GM19467 (cell line): Measurements from ENCODE around the gene EML1.

Experiments
- ATAC-seq: cut with Tn5 transposase; IDR thresholded peaks from one replicate; pipeline ENCODE4 v1.9.1; 2021; ENCODE audit warnings: mild to moderate bottlenecking, moderate library complexity; ENCODE audit not compliant: unreplicated experiment

Gene EML1, protein sequence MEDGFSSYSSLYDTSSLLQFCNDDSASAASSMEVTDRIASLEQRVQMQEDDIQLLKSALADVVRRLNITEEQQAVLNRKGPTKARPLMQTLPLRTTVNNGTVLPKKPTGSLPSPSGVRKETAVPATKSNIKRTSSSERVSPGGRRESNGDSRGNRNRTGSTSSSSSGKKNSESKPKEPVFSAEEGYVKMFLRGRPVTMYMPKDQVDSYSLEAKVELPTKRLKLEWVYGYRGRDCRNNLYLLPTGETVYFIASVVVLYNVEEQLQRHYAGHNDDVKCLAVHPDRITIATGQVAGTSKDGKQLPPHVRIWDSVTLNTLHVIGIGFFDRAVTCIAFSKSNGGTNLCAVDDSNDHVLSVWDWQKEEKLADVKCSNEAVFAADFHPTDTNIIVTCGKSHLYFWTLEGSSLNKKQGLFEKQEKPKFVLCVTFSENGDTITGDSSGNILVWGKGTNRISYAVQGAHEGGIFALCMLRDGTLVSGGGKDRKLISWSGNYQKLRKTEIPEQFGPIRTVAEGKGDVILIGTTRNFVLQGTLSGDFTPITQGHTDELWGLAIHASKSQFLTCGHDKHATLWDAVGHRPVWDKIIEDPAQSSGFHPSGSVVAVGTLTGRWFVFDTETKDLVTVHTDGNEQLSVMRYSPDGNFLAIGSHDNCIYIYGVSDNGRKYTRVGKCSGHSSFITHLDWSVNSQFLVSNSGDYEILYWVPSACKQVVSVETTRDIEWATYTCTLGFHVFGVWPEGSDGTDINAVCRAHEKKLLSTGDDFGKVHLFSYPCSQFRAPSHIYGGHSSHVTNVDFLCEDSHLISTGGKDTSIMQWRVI

DNA sequence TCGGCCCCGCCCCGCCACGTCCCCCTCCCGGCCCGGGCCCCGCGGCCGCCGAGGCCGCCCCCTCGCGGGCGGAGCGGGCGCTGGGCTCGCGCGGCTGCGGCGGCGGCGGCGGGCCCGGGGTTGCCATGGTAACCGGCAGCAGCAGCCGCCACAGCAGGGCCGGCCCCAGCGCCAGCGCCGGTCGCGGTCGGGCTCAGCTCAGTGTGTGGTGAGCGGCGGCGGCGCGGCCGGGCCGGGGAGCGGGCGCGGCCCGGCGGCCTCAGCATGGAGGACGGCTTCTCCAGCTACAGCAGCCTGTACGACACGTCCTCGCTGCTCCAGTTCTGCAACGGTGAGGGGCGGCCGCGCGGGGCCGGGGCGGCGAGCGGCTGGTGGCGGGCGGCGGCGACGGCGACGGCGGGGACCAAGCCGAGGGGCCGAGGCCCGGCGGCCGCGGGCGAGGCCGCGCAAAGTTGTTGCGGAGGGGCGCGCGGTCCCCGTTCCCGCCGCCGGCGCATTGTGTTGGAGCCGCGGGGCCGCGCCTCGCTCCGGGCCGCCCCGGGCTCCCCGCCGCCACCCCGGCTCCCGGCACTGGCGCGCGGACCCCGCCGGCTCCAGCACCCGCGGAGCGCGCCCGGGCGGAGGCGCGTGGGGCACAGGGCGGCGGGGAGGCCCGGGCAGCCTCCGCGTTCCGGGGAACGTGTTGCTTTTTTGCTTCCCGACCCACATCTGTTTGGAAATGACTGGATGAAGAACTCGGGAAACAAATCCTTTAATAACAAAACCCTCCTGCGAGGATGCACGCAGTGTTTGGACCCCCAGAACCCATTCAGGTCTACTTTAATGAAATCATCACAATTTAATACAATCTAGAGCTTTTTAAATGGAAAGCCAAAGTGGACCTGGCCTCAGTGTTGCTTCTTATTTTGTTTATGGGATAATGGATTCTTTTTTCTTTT, at the start of gene EML1:
TSS of gene EML1 (plus strand) at position 201 of the 938 bp plus-strand sequence. CDS start at position 265, 64 bp downstream.
- ATAC-seq = peak; percentile 96

DNA sequence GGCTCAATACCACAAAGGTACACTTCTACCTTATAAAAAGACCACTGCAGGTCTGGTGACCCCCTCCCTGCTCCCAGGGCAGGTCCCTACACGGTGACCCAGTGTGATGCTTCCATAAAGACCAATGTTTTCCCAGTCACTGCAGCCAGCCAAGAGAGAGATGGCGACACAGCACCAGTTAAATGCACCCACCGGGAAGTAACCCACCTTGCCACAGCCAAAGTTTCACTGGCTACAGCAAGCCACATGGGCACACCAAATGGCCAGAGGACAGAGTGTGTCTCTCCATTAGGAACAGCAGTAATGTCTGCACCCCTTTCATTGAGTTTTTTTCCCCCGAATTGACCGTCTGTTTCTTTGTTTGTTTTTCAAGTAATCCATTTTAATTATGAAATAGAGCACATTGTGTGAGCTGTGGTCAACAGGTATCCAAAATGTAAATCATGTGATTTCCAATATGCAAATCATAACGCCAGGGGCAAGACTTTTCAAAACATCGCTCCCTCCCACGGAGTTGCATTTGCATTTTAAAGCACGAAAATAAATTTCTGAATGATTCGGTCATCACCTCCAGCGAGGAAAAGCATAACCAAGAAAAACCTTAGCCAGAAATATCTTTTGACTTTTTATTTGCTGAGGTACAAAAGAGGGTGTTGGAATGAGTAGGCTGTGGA, 48.9 kb upstream of the EML1 start:
- no peak for ATAC-seq

DNA sequence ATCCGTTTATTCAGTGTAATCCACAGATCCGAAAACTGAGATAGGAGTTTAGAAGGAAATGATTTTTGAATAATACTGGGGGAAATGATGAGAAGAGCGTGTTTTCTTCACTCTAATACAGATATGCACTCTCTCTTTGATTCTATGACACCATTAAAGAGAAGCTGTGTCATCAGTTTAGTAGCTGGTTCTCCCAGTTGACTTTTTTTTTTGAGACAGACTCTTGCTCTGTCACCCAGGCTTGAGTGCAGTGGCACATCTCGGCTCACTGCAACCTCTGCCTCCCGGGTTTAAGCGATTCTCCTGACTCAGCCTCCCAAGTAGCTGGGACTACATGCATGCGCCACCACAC, 48.4 kb upstream of the EML1 start:
- no peak for ATAC-seq

DNA sequence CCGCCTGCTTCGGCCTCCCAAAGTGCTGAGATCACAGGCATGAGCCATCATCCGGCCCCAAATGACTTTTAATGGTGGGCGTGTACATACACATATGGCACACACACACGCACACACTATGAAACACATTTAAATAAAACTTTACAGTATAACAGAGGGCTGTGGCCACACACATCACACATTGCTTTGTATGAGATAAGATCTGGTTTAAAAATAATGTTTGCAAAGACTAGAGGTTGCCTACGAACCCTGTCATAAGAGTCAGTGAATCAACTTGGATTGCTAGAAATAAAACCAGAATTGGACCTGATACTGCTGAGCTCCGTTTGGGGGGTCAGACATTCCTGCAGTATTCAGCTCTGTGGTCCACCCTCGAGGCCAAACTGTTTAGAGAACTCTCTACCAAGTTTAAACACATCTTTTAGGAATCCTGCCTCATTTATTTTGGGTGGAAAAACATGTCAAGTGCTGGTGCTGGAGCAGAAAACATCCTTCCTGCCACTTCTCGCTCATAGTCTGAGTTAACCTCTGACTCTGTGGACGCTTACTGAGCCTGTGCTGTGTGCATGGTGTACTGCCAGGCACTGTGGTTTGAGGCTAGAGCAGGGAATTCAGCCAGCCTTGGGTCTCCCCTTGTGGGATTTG, 47.8 kb upstream of the EML1 start:
- ATAC-seq = no peak

DNA sequence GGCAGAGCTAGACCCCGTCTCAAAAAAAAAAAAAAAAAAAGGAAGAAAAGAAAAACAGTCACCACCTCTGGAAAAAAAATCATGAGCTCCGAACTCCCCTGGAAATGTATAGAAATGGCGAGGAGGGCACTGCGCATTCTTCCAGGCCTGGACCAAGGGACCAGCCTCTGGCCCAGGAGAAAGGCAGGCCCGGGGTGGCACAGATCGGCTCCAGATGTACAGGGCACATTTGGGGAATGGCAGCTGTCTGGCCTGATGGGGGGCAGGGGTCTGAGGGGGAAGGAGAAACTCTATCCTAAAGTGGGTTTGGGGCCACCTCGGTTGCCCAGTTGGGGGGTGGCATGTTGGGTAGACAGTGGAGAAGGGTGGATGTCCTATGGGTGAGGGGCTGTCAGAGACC, 46.0 kb upstream of the EML1 start:
- ATAC-seq = no peak

DNA sequence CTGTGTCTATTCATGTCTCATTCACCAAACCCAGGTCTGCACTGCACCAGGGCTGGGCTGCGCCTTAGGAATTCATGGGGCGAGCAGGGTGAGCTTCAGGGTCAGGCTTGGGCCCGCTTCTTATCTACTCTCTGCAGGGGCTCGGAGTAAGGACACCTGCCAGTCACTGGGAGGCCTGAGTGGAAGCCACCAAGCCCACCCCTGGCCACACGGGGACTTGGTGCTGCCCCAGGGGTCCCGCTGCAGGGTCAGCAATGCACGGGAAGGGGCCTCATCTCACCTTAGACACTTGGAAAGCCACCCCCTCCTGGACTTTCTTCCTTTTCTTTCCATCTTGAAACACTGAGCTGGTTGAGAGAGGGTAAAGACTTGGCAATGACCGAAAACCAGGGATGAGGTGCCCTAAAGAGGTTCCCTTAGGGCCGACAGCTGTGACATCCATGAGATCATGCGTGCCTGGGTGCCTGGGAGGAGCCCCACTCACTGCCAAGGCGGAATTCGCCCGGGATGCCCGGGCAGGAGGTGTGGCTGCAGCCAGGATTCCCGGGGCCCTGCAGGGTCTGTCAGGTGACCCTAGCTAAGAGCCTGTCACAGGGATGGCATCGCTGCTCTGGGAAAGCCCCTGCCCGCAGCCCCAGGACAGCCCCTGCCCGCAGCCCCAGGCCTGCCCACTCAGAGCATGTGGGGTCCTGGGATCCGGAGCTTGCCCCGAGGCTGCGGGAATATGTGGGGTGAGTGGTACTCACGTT, 45.5 kb upstream of the EML1 start:
- ATAC-seq = no peak

DNA sequence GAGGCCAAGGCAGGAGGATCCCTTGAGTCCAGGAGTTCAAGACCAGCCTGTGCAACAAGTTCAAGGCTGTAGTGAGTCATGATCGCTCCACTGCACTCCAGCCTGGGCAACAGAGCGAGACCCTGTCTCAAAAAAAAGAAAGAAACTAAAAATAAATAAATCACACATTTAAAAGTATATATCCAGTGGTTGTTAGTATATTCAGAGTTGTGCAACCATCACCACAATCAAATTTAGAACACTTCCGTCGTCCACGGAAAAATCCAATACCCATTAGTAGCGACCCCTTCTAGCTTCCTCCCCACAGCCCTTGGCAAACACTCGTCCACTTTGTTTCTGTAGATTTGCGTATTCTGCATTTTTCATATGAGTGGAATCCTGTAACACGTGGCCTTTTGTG, 44.7 kb upstream of the EML1 start:
- ATAC-seq = no peak

DNA sequence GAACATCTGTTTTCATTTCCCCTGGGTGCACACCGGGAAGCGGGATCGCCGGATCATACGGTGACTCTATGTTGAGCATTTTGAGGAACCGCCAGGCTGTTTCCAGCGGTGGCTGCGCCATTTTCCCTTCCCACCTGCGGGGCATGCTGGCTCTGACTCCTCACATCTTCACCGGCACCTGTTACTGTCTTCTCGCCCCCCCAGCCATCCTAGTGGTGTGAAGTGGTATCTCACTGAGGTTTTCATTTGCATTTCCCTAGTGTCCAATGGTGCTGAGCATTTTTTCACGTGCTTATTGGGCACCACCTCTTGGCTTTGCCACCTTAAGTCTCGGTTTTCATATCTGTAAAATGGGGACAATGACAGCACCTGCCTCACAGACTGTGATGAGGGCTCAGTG, 44.1 kb upstream of the EML1 start:
- no peak for ATAC-seq

DNA sequence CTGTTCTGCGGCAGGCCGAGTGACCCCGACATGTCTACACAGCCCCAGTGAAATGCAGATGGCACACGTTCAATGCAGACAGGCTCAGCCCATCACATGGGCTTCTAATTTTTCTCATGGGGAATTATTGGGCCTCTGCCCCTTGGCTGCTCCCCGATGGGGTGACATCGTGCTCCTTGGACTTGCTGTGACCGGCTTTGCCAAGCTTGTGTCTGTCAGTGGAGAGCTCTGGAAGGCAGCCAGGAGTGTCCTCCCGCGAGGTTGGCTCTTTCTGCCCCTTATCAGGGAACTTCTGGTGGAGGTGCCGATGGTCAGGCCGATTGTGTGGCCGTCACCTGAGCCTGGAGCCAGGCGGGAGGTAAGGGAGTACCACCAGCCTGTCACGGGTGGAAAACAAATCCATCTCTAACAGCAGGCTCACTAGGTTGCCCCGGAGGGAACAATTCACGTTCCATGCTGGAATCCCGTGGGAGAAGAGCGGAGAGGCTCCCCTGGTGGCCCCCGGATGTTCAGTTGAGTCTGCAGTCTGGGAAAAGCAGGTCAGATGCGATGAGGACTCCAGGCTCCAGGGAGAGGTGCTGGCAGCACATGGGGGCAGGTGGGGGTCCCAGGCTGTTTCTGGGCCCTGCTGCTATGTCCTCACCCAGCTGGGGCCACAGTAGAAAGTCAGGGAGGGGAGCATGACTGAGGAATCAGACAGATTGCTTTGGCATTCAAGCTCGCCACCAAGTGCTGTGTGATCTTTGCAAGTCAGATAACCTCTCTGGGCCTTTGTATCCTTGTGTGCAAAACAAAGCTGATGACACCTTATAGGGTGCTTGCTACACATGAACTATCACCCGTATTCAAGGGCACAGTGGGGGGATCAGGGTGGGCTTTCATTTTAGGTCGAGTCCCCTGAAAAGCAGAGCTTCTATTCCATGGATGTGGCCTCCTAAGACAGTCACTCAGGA, 43.2 kb upstream of the EML1 start:
- no peak for ATAC-seq

DNA sequence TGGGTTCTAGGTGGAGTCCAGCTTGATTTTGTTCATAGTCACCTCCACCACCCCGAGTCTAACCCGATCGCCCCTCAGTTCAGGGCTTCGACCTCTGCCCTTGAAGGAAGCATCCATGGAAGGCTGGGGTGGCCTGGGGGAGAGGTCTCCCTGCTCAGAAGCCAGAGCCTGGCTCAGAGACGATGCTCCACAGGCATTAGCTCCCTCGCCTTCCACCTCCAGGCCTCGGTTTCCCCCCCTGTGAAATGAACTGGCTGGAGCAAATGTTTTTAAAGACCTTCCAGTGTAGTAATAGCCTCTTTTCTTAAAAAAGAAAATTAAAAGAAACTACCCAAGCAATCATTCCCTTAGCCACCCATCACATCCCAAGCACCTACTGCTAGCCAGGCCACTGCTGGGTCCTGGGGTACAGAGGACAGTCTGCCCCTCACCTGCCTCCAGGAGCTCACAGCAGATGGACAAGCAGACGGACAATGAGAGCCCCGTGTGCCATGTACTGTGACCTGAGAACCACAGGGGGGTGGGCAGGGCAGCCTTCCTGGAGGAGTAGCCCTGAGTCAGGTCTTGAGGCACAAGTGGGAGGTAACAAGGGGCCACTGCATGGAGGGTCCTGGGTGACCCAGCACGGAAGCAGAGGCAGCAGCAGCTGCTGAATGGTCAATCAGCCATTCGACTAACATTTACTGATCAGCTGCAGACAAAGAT, 42.3 kb upstream of the EML1 start:
- no peak for ATAC-seq

DNA sequence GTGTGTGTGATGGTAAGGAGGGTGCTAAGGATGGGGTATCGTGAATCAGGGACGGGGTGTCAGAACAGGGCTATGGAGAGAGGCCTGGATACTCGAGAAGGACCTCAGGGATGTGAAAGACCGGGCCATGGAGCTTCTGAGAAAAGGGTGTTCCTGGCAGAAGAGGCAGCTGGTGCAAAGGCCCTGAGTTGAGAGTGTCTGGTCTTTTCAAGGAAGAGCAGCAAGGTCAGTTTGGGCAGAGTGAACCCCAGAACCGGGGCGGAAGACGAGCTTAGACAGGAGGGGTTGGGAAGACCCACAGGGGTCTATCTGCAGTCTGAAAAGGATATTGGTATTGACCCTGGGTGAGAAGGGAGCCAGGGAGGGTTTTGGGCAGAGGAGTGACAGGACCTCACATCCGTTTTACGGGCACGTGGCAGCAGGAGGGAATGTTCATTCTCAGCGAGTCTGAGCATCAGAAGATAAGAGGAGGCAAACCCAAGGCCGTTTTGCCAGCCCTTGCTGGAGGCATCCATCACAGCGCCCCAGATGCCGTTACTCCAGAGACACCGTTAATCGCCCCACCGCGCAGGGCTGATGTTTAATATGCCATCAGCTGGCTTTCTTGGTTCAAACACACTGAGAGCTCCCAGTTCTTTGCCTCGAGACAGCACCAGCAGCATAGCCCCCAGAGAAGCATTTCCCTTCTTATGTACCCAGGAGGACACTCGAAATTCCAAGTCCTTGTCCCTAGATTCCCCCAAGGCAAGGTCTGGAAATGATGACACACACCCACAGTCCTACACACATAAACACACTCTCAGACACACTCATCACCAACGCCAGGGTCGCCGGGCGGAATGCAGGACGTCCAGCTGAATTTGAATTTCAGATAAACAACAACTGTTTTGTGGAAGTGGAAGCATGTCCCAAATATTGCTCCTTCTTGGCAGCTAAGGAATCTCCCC, 41.4 kb upstream of the EML1 start:
- no peak for ATAC-seq

DNA sequence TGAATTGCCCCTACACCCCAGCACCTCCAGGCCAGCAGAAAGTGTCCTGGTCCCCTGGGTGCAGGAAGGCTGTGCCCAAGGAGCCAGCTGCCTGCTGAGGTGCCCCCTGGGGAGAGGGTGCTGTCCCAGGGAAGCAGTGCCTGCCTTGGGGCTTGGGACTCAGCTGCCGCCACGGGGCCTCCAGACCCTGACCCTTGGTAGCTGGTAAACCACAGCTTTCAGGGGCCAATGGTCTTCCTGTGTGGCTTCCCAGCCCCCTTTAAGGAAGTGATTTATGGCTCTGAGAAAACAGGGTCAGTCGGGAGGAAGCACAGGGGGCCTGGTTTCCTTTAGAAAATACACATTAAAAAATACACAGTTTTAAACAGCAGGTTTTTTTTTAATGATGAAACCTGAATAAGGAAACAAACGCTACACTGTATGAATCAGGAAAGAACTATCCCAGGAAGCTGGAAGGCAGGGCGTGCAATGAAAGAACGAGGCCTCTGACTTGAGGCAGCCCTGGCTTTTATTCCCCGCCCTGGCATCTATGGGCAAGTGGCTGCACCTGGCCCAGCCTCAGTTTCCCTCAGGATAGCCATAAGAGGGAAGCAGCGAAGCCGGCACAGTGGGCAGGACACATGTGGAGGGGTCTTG, 40.6 kb upstream of the EML1 start:
- no peak for ATAC-seq

DNA sequence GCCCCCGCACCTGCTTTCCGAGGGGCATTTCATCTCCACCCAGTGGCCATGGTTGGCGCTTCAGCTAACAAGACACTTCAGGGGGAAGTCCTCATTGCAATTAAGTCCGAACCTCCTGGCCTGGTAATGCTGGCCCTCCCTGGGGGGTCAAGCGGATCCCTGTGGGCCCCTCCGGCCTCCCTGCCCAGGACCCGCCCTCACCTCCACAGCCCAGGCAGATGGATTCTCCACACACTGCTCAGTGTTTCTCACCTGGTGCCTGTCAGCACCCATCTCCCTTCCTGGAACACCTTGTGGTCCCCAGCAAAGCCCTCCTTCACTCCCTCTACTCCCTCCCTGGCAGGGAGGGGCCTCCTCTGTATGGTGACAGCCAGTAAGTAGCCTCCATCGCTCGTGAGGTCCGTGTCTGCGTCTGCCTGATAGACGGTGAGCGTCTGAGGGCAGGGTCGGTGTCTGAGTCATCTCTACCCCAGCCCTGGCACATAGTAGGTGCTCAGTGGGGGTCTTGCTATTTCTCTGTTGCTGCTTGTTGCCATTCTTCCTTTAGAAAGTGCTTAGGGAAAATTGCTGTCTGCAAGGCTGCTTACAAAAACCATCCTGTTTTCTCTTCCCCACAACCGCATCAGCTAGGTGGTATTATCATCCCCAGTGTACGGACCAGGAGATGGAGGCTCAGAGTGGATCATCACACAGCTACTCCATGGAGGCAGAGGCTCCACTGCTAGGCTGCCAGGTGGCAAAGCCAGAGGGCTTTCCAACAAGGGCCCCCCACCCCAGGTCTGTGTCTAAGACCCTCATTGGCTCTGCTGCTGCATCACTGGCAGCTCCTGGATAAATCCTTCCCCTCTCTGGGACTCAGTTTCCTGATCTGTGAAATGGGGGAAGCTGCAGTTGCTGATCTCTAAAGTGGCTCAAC, 39.7 kb upstream of the EML1 start:
- ATAC-seq = no peak

DNA sequence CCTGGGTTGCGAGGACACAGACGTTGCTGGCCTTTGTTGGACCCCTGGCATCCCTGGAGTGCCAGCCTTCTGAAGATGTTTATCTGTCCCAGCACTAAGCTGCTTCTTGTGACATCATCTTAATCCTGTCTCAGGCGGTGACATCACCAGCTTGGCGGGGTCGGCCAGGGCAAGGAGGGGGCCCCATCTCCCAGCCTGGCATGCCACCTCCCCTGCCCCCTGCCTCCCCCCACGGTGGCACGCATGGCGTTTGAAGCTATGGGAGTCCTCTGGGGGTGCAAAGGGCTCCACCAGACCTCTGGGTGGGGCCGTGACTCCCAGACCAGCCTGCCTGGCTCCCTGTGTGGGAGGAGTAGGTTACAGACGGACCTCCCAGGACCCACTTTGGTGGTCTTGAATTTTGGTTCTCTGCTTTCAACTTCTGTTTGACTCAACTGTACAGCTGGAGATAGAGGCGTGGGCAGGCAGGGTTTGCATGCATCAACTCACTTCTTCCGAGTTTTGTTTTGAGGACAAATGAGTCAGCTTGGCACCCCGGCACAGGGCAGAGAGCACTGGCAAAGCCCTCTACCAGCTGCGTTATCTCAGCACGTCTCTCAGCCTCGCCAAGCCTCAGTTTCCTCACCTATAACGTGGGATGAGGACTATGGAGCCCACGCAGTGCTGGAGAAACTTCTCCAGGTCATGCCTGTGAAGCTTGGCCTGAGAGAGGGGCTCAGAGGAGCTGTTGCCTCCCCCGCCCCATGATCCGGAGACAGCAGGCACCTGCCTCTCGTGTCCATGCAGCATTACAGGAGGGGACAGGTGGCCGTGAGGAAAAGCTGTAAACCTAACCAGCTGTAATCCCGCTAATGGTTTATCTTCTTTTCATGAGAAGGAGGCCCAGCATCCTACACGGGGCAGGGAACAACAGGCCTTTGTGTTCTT, 38.8 kb upstream of the EML1 start:
- ATAC-seq = no peak
